H1 (cell line): ENCODE results near the gene CHRNA10. TPM values are rescaled to one million over a fixed set of nuclear protein-coding genes. Genes with fewer than 3 reads are reported as not detected.

Experiments
- BACH1 ChIP-seq: IDR thresholded peaks from 2 replicates; pipeline ENCODE4 v1.6.1; 2012; ENCODE audit warnings: low read length, improper control_type of control experiment
- CBX8 ChIP-seq: fragments of 300-800, 300-1000 bp; sonication (generic); IDR thresholded peaks from 2 replicates; pipeline ENCODE4 v1.7.1; 2016; ENCODE audit warnings: low read depth, low read length, borderline replicate concordance
- CTCF ChIP-seq, 3 experiments: IDR thresholded peaks; 1 replicate in 2 of 3; 2 replicates in 1 of 3; pipeline versions ENCODE4 v1.5.1 to v1.6.1; 2011; ENCODE audit warnings: low read length in 3 of 3, mild to moderate bottlenecking in 3 of 3, inconsistent platforms in 2 of 3, low read depth in 1 of 3, moderate library complexity in 1 of 3; ENCODE audit not compliant: insufficient read depth in 1 of 3; ENCODE audit errors: control extremely low read depth in 1 of 3
- HDAC2 ChIP-seq, 2 experiments: fragments of 300-600 bp in 1 of 2; sonication (generic) in 1 of 2; IDR thresholded peaks; 2 replicates each; pipeline ENCODE4 v1.6.1; 2011 to 2012; ENCODE audit warnings: low read depth in 2 of 2, low read length in 2 of 2, mild to moderate bottlenecking in 2 of 2, moderate library complexity in 2 of 2, borderline replicate concordance in 1 of 2, inconsistent platforms in 1 of 2
- KDM4A ChIP-seq: IDR thresholded peaks from one replicate; pipeline ENCODE4 v1.7.1; 2012; ENCODE audit warnings: low read depth, mild to moderate bottlenecking, moderate library complexity, low read length, inconsistent platforms; ENCODE audit not compliant: severe bottlenecking
- RBBP5 ChIP-seq: IDR thresholded peaks from 2 replicates; pipeline ENCODE4 v1.7.1; 2012; ENCODE audit warnings: low read depth, mild to moderate bottlenecking, inconsistent platforms, low read length, moderate library complexity, borderline replicate concordance
- RXRA ChIP-seq: IDR thresholded peaks from 2 replicates; pipeline ENCODE4 v1.6.1; 2011; ENCODE audit warnings: low read depth, mild to moderate bottlenecking, low read length, moderate library complexity; ENCODE audit not compliant: insufficient read depth
- SIRT6 ChIP-seq: IDR thresholded peaks from one replicate; pipeline ENCODE4 v1.7.1; 2012; ENCODE audit warnings: low read length, inconsistent platforms
- TAF1 ChIP-seq: IDR thresholded peaks from 2 replicates; pipeline ENCODE4 v1.6.1; 2011; ENCODE audit warnings: mild to moderate bottlenecking, low read depth, low read length
- TAF7 ChIP-seq: optimal IDR thresholded peaks from 2 replicates; pipeline ENCODE3; 2011; ENCODE audit warnings: low read depth, mild to moderate bottlenecking, inconsistent platforms, low read length, moderate library complexity, borderline replicate concordance
- YY1 ChIP-seq: IDR thresholded peaks from 2 replicates; pipeline ENCODE4 v1.6.1; 2011; ENCODE audit warnings: low read depth, mild to moderate bottlenecking, low read length
- polyA plus RNA-seq, 7 experiments: library from polyadenylated mRNA; depleted of rRNA in 3 of 7; stranded (reverse) in 5 of 7; unstranded in 2 of 7; fragments of >200 nt in 5 of 7; fragments of 200-250 nt in 2 of 7; gene quantifications; 1 replicate in 5 of 7; 2 replicates in 1 of 7; 4 replicates in 1 of 7; pipeline versions ENCODE4 v1.2.1 to v1.2.3, GENCODE V29; 2011 to 2013; ENCODE audit warnings: missing spikeins in 2 of 7, mixed read lengths in 2 of 7
- total RNA-seq: library from RNA; stranded (reverse); fragmentation: NEBNext Ultra II Directional; extraction: Animal tissue kit (Norgen Biotek cat#: 25700); gene quantifications from 2 replicates; pipeline ENCODE4 v1.2.1, GENCODE V29; 2021

Gene CHRNA10
- total and polyA plus RNA-seq, 2 of the 8 experiments (the other 6 are each of a cell fraction or from before 2014, with no cell fraction given): 0.68 to 1.3 TPM

- TF ChIP-seq BACH1 (no peak), RXRA (0 out of 2 replicates have a peak, but pooled peaks have one; percentile 56), YY1 (no peak), KDM4A (peak; percentile 63), SIRT6 (no peak), CBX8 (no peak), TAF1 (no peak; the same call in none of the 2 replicates), RBBP5 (no peak; the same call in 1 of the 2 replicates), TAF7 (peak; percentile 97), CTCF (IDR thresholded peaks at IDR 0.05; ENCODE audit: control extremely low read depth in 1 of 3, insufficient read depth in 1 of 3, low read depth in 1 of 3, low read length in 3 of 3) (no peak), HDAC2 (IDR thresholded peaks at IDR 0.05; ENCODE audit: borderline replicate concordance in 1 of 2, low read depth in 2 of 2, low read length in 2 of 2) (peak in 1 of 2 experiments; percentile 84; a peak in 1 of 4 replicates)
Observed at GRCh38 chr11:3642071-3642951, 28.9 kb downstream of the CHRNA10 start (continued).
